Kidney epithelial cell (primary cell): ENCODE data around the gene SFMBT2. TPM values are rescaled to one million over a fixed set of nuclear protein-coding genes. Genes with fewer than 3 reads are reported as not detected.

Source experiments
- DNase-seq: peaks from one replicate; pipeline ENCODE4 v3.0.0-alpha.2; 2010; ENCODE audit warnings: low read depth
- H3K27me3 ChIP-seq: 2 replicates; pipeline ENCODE4 v1.6.0; 2011; ENCODE audit warnings: low read length; ENCODE audit not compliant: control insufficient read depth, insufficient read depth
- H3K36me3 ChIP-seq: 2 replicates; pipeline ENCODE4 v1.5.1; 2011; ENCODE audit warnings: low read length; ENCODE audit not compliant: control insufficient read depth, insufficient read depth
- H3K4me3 ChIP-seq: 2 replicates; pipeline ENCODE4 v1.5.1; 2011; ENCODE audit warnings: low read depth, mild to moderate bottlenecking, control low read depth, low read length
- total RNA-seq: library from RNA; depleted of rRNA; stranded (reverse); fragments of >200 nt; gene quantifications from 2 replicates; pipeline ENCODE4 v1.2.3, GENCODE V29; 2015
- TF ChIP-seq, protein P1 (sequence below): IDR thresholded peaks from 2 replicates; pipeline ENCODE4 v1.5.1; 2011; ENCODE audit warnings: mild to moderate bottlenecking, moderate library complexity, low read length, control low read depth, inconsistent platforms; ENCODE audit not compliant: insufficient read depth, poor library complexity, severe bottlenecking

SFMBT2 gene
- total RNA-seq, 1 donor from 2014 or later = 3.1 TPM

DNA sequence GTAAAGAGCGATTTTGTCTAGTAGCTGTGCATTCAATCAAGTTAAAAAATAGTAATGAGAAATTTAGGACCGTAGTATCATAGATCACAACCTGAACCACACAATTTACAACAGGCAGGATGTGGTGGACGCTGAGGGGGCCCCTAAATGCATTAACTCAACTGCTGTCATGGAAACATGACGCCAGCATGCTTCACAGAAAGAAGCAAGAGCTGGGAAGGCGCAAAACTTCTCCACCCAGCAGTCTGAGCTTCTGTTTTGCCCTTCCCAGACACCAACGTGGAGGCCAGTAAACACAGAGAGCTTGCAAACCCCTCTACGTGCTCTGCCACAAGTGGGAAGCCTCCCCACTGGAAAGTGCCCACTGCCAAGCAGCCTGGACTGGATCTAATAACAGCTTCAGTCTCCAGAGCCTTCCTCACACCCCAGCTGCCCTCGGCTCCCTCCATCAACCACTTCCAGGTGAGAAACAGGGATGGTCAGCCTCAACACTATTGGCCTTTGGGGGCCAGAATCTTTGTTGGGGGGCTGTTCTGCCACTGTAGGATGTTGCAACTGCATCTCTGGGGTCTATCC, 151.8 kb downstream of the SFMBT2 start:
- Histone ChIP-seq H3K4me3 (no peak overlapping the region), H3K27me3 (no peaks in the 10 kb centered on the region), H3K36me3 (no peaks in the 10 kb centered on the region)
- TF ChIP-seq, protein P1, sequence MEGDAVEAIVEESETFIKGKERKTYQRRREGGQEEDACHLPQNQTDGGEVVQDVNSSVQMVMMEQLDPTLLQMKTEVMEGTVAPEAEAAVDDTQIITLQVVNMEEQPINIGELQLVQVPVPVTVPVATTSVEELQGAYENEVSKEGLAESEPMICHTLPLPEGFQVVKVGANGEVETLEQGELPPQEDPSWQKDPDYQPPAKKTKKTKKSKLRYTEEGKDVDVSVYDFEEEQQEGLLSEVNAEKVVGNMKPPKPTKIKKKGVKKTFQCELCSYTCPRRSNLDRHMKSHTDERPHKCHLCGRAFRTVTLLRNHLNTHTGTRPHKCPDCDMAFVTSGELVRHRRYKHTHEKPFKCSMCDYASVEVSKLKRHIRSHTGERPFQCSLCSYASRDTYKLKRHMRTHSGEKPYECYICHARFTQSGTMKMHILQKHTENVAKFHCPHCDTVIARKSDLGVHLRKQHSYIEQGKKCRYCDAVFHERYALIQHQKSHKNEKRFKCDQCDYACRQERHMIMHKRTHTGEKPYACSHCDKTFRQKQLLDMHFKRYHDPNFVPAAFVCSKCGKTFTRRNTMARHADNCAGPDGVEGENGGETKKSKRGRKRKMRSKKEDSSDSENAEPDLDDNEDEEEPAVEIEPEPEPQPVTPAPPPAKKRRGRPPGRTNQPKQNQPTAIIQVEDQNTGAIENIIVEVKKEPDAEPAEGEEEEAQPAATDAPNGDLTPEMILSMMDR = no peak
- no peak for DNase-seq

DNA sequence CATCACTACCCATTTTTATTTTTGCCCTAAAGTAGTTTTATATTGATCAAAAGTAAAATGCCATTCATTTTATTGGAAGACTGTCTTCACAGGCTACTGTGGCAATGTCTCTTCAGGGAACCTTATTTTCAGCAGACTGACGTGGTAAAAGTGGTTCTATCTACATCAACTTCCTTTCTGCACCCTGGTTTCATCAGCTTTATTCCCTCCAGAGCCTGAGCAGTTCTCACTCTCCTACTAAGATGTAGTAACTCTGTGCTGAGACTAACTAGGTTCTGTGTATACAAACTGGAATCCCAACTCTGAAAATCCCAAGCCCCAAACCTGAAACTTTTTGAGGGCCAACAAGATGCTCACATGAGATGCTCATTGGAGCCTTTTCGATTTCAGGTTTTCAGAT, 155.3 kb downstream of the SFMBT2 start:
- no peaks in the 10 kb centered on the region for H3K27me3 ChIP-seq
- H3K36me3 ChIP-seq = no peaks in the 10 kb centered on the region
- no peak overlapping the region for H3K4me3 ChIP-seq
- TF ChIP-seq, protein P1 = no peak
- DNase-seq = no peak

DNA sequence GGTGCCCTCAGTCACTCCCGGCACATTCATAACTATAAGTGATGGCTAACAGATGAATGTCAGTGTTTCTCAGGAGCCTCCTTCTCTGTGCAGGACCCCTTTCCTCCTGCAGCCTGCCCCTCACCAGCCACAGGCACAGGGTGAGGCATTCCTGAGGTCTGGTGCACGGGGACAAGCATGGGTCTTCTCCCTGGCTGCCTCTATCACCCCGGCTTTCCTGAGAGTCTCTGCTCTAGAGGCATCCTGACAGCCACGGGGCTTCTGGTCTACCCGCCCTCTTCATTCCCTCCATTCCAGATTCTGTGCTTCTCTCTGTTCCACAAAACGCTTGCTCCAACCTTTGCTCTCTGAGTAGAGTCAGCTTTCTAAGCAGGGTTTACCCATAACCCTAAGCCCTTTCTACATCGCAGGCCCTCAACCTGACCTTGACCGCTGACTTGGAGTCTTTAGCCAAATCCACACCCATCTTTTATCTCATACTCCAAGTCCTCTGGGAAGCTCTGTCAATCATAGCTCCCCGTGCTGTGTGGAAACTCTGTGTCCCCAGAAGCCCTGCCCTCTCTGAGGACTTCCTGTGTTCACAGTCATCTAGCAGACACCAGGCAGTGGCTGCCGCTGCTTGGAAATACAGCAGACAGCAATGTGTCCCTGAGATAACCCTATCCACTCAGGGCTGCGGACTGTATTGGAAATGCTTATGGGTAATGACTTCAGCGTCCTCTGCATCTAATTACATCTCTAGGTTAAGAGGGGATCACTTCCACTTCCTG, 159.0 kb downstream of the SFMBT2 start:
- DNase-seq = no peak
- Histone ChIP-seq H3K36me3 (no peaks in the 10 kb centered on the region), H3K4me3 (no peak overlapping the region), H3K27me3 (no peaks in the 10 kb centered on the region)
- TF ChIP-seq, protein P1 = no peak

DNA sequence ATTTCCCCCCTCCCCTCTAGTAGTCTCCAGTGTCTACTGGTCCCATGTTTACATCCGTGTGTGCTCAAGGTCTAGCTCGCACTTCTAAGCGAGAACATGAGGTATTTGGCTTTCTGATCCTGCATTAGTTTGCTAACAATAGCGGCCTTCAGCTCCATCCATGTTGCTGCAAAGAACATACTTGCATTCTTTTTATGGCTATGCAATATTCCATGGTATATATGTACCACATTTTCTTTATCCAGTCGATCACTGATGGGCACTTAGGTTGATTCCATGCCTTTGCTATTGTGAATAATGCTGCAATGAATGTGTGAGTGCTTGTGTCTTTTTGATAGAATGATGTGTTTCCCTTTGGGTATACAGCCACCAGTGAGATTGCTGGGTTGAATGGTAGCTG, 160.6 kb downstream of the SFMBT2 start:
- TF ChIP-seq, protein P1 = no peak
- H3K27me3 ChIP-seq = no peaks in the 10 kb centered on the region
- no peak for DNase-seq

DNA sequence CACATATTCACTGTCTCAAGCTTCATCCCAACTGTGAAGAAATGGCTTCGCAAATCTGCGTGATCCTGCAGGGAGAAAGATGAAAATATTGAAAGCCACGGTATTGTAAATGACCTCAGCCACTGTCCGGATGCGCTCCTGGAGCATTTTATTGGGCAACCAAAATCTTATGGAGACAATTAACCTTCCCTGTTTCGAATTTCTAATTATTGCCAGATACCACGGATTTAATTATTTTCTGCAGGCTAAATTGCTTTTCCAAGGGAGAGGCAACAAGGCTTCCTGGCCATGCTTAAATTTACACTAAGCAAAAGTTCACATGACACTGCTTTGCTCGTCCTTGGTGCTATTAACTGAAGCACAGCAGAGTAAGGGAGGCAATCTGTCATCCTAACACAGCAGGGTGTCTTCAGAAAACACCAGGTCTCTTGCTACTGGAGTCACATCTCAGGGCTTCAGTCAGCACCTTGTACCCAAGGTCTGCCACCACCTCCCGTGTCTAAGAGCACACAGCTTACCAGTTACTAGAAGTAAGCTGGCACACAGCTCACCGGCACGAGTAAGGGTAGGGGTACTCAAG, 162.2 kb downstream of the SFMBT2 start:
- Histone ChIP-seq H3K36me3 (no peaks in the 10 kb centered on the region), H3K27me3 (no peaks in the 10 kb centered on the region), H3K4me3 (no peak overlapping the region)
- TF ChIP-seq, protein P1 = no peak
- DNase-seq = no peak

More for the DNA sequence above, 160.6 kb downstream of the SFMBT2 start:
- Histone ChIP-seq H3K4me3 (no peak overlapping the region), H3K36me3 (no peaks in the 10 kb centered on the region)
